B cell (primary cell): ENCODE results near the gene NUDCD3.

Experiments used
- EZH2 ChIP-seq: IDR thresholded peaks from 2 replicates; pipeline ENCODE4 v1.6.1; 2012; ENCODE audit warnings: borderline replicate concordance, low read depth, mild to moderate bottlenecking, moderate library complexity, low read length; ENCODE audit not compliant: insufficient read depth, poor library complexity, severe bottlenecking
- TF ChIP-seq, protein P1 (sequence below): fragments of 200-600 bp; IDR thresholded peaks from one replicate; pipeline ENCODE4 v1.8.0; 2022; ENCODE audit warnings: antibody characterized with exemption, mild to moderate bottlenecking

DNA sequence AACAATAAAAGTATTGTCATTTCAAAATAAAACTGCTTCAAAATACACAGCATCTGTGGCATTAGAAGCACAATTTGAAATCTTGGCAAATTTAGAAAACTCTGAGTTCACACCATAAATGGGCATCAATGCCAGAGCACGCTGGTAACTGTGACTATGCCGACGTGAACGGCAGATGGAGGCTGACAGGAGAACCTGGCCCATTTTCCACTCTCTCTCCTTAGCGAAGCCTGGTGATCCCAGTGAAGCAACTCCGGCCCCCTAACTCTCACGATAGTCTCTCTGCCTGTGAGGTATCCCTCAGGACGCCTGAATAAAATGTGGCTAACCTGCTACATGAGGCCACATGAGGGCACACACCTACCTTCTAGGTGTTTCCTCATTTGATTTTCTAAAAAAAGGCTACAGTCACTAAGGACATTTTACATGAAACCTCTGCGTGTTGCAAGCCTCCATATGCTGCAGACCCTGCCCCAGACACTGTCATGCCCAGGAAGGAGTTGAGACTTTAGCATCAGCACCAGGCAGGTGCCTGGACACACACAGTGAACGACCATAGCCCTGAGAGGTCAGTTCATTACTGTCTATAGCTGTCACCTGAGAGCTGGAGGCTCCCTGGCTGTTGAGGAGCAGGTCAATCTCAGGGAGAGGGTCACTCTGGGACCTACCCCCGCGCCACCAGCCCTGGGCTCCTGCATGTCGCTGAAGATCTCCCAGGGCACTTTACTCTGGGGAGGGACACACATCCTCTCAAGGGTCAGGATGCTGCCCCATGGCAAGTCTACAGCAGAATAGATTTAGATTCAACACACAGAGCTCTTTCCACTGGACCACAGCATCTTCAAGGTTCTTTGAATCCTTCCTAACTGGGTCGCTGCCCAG, 102.1 kb downstream of the NUDCD3 start:
- TF ChIP-seq, protein P1, sequence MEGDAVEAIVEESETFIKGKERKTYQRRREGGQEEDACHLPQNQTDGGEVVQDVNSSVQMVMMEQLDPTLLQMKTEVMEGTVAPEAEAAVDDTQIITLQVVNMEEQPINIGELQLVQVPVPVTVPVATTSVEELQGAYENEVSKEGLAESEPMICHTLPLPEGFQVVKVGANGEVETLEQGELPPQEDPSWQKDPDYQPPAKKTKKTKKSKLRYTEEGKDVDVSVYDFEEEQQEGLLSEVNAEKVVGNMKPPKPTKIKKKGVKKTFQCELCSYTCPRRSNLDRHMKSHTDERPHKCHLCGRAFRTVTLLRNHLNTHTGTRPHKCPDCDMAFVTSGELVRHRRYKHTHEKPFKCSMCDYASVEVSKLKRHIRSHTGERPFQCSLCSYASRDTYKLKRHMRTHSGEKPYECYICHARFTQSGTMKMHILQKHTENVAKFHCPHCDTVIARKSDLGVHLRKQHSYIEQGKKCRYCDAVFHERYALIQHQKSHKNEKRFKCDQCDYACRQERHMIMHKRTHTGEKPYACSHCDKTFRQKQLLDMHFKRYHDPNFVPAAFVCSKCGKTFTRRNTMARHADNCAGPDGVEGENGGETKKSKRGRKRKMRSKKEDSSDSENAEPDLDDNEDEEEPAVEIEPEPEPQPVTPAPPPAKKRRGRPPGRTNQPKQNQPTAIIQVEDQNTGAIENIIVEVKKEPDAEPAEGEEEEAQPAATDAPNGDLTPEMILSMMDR, result no peak
- no peak for TF ChIP-seq EZH2
